ENCODE data around the gene B4GALNT2.

The B4GALNT2 gene

DNA sequence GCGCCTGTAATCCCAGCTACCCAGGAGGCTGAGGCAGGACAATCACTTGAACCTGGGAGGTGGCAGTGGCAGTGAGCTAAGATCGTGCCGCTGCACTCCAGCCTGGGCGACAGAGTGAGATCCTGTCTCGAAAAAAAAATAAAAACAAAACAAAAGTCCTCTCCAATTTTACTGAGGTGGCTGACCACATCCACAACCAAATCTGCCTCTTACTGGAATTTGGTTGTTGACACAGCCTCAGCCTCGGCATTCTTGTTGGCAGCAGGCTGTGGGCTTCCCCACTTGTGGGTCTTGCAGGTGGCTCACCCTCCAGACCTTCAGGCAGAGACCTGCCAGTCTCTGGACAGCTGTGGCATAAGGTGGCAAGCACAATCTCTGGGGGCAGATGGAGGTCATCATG is 15.6 kb downstream of the B4GALNT2 start:
- H3K36me3 ChIP-seq (ENCODE audit: low read length): no peaks in the 10 kb centered on the region
- H3K79me2 ChIP-seq (ENCODE audit: insufficient read depth, low read length): no peaks in the 10 kb centered on the region
- H4K20me1 ChIP-seq (ENCODE audit: low read depth, low read length): no peaks in the 10 kb centered on the region
- TF ChIP-seq EZH2phosphoT487 (conservative IDR thresholded peaks at IDR 0.05; ENCODE audit: low read length): no peak
- TF ChIP-seq, protein P1, sequence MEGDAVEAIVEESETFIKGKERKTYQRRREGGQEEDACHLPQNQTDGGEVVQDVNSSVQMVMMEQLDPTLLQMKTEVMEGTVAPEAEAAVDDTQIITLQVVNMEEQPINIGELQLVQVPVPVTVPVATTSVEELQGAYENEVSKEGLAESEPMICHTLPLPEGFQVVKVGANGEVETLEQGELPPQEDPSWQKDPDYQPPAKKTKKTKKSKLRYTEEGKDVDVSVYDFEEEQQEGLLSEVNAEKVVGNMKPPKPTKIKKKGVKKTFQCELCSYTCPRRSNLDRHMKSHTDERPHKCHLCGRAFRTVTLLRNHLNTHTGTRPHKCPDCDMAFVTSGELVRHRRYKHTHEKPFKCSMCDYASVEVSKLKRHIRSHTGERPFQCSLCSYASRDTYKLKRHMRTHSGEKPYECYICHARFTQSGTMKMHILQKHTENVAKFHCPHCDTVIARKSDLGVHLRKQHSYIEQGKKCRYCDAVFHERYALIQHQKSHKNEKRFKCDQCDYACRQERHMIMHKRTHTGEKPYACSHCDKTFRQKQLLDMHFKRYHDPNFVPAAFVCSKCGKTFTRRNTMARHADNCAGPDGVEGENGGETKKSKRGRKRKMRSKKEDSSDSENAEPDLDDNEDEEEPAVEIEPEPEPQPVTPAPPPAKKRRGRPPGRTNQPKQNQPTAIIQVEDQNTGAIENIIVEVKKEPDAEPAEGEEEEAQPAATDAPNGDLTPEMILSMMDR (IDR thresholded peaks at IDR 0.05; ENCODE audit: insufficient read depth, low read length, poor library complexity, severe bottlenecking): no peak
- no peaks in the 10 kb centered on the region for H3K9me3 ChIP-seq (ENCODE audit: insufficient read depth, low read length)
- no peaks in the 10 kb centered on the region for H3F3A ChIP-seq (ENCODE audit: insufficient read depth)
- no peak overlapping the region for H3K4me3 ChIP-seq (ENCODE audit: insufficient read depth, low read length, poor library complexity, severe bottlenecking)
- no peak overlapping the region for H3K9ac ChIP-seq (ENCODE audit: low read length)
- no peaks in the 10 kb centered on the region for H3K9me2 ChIP-seq (replicated peaks; ENCODE audit: insufficient read depth, low read length)
- H3K27ac ChIP-seq (ENCODE audit: low read depth, low read length): no peak overlapping the region
- H3K4me2 ChIP-seq (ENCODE audit: low read depth, low read length, poor library complexity, severe bottlenecking): no peak overlapping the region
- H3K27me3 ChIP-seq (ENCODE audit: low read length): no peaks in the 10 kb centered on the region
- no peak overlapping the region for H2AFZ ChIP-seq (ENCODE audit: low read depth, low read length, severe bottlenecking)

DNA sequence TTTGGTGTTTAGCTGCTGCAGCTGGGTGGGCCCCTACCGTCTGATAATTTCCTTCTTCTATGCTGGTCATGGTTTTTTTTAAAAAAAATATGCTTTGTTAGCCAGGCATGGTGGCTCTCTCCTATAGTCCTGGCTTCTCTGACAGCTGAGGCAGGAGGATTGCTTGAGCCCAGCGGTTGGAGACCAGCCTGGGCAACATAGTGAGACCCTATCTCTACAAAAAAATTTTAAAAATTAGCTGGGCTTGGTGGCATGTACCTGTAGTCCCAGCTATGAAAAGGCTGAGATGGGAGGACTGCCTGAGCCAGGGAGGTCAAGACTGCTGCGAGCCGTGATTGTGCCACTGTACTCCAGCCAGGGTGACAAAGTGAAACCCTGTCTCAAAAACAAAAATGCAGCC is 19.4 kb downstream of the B4GALNT2 start:
- no peak overlapping the region for H3K27ac ChIP-seq (ENCODE audit: low read depth, low read length)
- H3K36me3 ChIP-seq (ENCODE audit: low read length): no peaks in the 10 kb centered on the region
- no peaks in the 10 kb centered on the region for H3K27me3 ChIP-seq (ENCODE audit: low read length)
- H3K9me2 ChIP-seq (replicated peaks; ENCODE audit: insufficient read depth, low read length): no peaks in the 10 kb centered on the region
- H3K9ac ChIP-seq (ENCODE audit: low read length): no peak overlapping the region
- H3K9me3 ChIP-seq (ENCODE audit: insufficient read depth, low read length): no peaks in the 10 kb centered on the region
- no peaks in the 10 kb centered on the region for H4K20me1 ChIP-seq (ENCODE audit: low read depth, low read length)
- H3K4me2 ChIP-seq (ENCODE audit: low read depth, low read length, poor library complexity, severe bottlenecking): no peak overlapping the region
- H2AFZ ChIP-seq (ENCODE audit: low read depth, low read length, severe bottlenecking): no peak overlapping the region
- no peaks in the 10 kb centered on the region for H3K79me2 ChIP-seq (ENCODE audit: insufficient read depth, low read length)
- H3K4me3 ChIP-seq (ENCODE audit: insufficient read depth, low read length, poor library complexity, severe bottlenecking): no peak overlapping the region
- TF ChIP-seq, protein P1 (IDR thresholded peaks at IDR 0.05; ENCODE audit: insufficient read depth, low read length, poor library complexity, severe bottlenecking): no peak
- no peak for TF ChIP-seq EZH2phosphoT487 (conservative IDR thresholded peaks at IDR 0.05; ENCODE audit: low read length)
- H3F3A ChIP-seq (ENCODE audit: insufficient read depth): no peaks in the 10 kb centered on the region

DNA sequence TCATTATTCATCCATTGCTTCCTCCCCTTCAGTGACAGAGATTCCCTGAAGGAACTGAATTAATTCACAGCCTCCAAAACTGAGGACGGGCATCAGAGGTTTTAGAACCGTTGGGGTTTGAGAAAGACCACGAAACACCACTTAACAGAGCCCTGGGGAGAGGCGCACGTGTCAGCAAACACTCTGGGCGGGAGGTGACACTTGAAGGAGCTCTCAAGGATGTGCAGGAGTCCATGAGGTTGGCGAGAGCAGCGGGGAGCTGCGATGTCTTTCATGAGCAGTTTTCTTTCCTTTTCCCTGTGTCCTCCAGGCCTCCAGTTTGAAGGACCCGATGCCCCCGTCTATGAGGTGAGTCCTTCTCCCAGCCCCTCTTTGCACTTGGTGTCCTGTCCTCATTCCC is 23.7 kb downstream of the B4GALNT2 start:
- no peak overlapping the region for H2AFZ ChIP-seq (ENCODE audit: low read depth, low read length, severe bottlenecking)
- H3K9ac ChIP-seq (ENCODE audit: low read length): no peak overlapping the region
- no peaks in the 10 kb centered on the region for H3K9me3 ChIP-seq (ENCODE audit: insufficient read depth, low read length)
- H3K9me2 ChIP-seq (replicated peaks; ENCODE audit: insufficient read depth, low read length): no peaks in the 10 kb centered on the region
- H3F3A ChIP-seq (ENCODE audit: insufficient read depth): no peaks in the 10 kb centered on the region
- H3K4me3 ChIP-seq (ENCODE audit: insufficient read depth, low read length, poor library complexity, severe bottlenecking): no peak overlapping the region
- no peak overlapping the region for H3K27ac ChIP-seq (ENCODE audit: low read depth, low read length)
- no peak overlapping the region for H3K4me2 ChIP-seq (ENCODE audit: low read depth, low read length, poor library complexity, severe bottlenecking)
- no peaks in the 10 kb centered on the region for H3K79me2 ChIP-seq (ENCODE audit: insufficient read depth, low read length)
- H4K20me1 ChIP-seq (ENCODE audit: low read depth, low read length): no peaks in the 10 kb centered on the region
- H3K36me3 ChIP-seq (ENCODE audit: low read length): no peaks in the 10 kb centered on the region
- no peaks in the 10 kb centered on the region; the same call in 1 of the 2 replicates for H3K27me3 ChIP-seq (ENCODE audit: low read length)
- TF ChIP-seq, protein P1 (IDR thresholded peaks at IDR 0.05; ENCODE audit: insufficient read depth, low read length, poor library complexity, severe bottlenecking): no peak
- no peak for TF ChIP-seq EZH2phosphoT487 (conservative IDR thresholded peaks at IDR 0.05; ENCODE audit: low read length)
